AG08396 (cell line): ENCODE data around the gene ANKRD24.
"Not testable (repeated sequence)": the region's sequence is repeated elsewhere in the genome, so short reads cannot be mapped to it uniquely, and the experiment has no call there.

Experiments
- DNase-seq: peaks from one replicate; pipeline ENCODE4 v3.0.0; 2012; ENCODE audit warnings: low spot score, mixed read lengths

ANKRD24 gene

DNA sequence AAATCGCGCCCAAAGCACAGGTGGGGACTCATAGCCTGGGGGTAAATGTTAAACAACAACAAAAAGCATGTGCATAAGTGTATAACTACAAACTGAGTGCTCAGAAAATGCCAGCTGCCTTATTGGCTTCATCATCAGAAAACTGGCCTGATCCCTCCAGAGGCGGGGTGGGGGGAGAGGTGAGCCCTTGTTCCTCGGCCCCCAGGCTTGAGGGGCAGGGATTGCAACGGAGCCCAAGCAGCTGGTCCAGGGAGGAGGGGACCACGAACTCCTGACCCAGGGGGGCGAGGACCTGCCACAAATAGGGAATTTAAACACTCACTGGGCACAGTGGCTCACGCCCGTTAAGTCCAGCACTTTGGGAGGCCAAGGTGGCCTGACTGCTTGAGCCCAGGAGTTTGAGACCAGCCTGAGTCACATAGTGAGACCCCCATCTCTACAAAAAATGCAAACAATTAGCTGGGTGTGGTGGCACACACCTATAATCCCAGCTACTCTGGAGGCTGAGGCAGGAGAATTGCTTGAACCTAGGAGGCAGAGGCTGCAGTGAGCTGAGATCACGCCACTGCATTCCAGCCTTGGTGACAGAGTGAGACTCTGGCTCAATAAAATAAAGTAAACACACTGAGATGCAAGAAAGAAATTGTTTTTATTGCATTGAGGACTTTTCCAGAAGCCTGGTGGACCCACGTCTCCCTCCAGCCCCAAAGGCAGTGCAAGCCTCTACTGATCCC, 8.8 kb upstream of the ANKRD24 start:
- DNase-seq: no peak

DNA sequence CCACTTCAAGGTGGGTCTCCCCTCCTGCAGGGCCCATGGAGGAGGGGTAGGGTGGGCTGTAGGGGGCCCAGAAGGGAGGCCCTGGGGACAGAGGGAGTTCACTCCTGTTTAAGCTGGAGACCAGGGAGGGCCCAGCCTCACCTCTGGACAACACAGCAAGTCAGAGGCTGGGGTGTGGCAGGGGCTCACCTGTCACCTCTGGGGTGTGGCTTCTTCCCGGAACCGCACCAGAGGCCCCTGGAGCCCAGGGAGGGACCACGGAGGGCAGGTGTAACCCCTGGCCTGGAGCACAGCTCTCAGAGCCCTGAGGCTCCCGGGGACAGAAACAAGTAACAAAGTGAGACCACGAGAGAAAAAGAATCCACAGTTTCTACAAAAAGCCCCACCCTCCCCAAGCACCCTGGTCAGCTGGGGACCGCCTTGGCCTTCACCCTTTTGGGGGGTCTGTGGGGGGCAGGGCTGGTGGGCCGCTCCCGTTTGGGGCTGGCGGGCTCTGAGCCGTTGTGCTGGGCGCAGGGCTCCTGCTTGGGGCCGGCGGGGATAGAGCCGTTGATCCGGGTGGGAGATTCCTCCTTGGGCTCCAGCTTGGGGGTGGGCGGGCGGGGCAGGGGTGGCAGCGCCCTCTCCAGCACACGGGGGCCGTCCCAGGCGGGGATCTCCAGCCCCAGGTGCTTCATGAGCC, 8.1 kb upstream of the ANKRD24 start:
- DNase-seq: no peak

DNA sequence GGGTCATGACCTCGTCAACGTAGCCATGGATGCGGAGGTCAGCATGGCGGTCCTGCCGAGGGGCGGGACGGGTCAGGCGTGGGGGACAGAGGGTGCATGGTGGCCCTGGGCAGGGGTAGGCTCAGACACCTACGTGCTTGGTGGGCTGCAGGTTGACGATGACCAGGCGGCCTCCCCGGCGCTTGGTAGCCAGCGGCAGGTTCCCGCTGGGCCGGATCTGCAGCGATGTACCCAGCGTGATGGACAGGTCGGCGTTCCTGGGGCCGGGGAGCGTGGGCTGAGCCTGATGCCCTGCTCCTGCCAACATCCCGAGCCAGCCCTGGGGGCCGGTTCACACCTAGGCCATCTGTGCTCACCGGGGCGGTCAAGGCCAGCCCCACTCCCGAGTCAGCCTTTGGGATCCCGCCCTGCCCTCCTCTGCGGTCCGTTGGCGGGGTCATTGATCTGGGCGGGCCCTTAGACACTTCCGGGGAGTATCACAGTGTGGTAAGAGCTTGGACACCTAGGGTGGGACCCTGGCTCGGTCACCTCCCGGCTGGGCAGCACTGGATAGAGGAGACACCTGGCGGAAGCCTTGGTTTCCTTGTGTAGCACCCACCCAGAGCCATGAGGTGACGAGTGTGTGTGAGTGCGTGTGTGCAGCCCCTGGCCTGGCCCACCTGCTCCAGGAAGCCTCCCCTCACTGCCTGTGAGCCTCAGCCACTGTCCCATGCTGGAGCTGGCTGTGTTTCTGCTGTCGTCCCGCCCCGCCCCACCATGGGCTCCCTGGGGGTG, 7.4 kb upstream of the ANKRD24 start:
- no peak for DNase-seq

DNA sequence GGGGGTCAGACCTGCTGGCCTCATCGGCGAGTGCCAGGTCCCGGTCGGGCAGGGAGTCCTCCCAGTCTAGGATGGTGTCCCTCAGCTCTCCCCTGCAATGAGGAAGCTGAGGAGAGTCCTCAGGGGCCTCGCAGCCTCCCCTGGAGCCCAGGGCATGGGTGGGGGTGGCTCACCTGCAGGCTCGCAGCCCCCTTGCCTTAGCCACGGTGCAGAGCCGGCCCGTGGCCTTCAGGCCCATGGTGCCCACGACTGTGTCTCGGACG, 6.9 kb upstream of the ANKRD24 start:
- no peak for DNase-seq

DNA sequence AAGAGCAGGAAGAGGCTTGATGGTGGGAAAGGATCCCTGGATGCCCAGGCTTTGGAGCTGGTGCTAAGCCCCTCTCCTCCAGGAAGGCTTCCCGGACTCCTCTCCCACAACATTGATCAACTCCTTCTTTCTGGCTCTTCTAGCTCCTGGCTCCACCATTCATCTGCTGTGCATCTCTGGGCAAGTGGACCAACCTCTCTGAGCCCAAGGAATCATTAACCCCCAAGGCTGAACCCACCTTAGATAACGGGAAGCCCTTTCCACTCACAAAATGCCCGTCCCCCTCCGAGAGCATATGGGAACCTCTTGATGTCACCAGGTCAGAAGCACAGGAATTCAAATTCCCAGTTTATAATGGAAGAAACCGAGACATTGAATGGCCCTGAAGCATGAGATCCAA, 5.3 kb upstream of the ANKRD24 start:
- no peak for DNase-seq

DNA sequence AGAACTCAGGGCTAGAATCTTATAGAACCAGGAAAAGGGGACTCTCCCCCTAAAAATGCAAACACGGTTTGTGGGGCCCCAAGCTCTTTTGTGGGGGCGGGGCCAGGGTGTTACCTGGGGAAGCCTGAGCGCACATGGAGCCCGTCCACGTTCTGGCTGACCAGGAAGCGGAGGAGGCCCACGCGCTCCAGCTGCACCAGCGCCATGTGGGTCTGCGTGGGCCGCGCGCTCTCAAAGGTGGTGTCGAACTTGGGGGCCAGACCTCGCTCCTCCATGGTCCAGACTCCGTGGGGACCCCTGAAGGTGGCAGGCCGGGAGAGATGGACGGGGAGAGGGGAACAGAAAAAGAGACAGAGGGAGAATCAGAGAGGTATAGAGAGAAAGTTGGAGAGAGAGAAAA, 3.5 kb upstream of the ANKRD24 start:
- no peak for DNase-seq

DNA sequence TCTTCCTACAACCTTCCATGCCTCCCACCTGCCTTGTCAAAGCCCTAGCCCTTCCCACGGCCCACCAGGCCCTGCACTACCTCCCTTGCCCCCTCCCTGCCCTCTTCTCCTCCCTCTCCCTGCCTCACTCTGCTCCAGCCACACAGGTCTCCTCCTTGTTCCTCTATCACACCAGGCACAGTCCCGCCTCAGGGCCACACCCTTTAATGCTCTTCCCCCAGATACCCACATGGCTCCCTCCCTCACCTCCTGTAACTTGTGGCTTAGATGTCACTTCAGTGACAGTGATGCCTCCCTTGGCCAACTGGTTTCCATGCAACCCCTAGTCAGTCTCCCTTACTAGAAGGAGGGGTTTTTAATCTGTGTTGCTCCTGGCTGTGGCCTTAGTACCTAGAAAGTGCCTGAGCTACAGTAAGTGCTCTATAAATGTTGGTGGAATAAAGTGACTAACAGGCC, 1.4 kb upstream of the ANKRD24 start:
- DNase-seq: no peak

DNA sequence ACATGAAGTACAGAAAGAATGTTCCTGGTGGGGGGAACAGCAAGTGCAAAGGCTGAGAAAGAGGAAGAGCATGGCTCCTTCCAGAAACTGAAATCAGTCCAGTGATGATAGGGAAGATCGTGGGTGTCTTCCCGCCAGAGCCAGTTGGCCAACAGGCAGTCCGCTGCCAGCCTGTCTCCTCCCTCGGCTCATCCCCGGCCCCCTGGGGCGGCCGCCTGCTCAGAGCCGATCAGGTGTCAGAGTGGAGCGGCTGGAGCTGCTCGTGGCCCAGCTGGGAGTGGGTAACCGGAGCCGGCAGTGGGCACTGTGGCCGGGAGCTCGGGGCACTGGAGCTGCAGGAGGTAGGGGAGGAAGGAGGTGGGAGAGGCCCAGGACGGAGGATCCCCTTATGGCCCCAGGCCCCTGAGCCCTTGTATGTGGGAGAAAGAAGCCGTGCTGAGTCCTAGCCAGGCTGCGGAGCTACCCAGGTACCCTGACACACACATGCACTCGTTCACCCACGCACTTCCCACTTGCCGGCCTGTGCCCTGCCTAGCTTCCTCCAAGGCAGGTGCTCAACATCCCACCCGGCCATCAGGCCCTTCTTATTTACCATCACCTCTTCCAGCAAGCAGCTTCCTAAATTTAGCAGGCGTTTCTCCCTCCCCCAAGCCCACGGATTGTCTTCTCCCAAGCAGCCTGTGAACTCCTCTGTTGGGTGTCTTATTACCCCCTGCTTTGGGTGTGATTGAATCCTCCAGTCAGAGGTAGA, 1.7 kb downstream of the ANKRD24 start:
- no peak for DNase-seq

DNA sequence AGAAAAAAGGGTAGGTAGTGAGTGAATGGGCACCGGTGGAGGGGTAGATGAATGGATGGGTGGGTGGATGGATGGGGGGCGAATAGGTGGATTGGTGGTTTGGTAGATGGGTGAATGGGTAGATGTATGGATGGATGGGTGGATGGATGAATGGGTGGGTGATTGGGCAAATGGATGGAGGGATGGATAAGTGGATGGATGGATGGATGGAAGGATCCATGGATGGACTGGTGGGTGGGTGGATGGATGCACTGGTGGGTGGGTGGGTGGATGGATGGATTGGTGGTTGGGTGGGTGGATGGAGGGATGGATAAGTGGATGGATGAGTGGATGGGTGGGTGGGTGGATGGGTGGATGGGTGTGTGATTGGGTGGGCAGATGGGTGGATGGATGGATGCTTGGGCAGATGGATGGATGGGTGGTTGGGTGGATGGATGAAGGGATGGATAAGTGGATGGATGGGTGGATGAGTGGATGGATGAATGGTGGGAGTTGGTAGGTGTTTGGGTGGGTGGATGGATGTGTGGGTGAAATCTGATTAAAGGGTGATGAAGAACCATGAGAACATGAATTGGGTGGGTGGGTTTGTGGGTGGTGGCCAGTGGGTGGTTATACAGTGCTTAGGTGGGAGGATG, 2.3 kb downstream of the ANKRD24 start:
- no peak for DNase-seq

DNA sequence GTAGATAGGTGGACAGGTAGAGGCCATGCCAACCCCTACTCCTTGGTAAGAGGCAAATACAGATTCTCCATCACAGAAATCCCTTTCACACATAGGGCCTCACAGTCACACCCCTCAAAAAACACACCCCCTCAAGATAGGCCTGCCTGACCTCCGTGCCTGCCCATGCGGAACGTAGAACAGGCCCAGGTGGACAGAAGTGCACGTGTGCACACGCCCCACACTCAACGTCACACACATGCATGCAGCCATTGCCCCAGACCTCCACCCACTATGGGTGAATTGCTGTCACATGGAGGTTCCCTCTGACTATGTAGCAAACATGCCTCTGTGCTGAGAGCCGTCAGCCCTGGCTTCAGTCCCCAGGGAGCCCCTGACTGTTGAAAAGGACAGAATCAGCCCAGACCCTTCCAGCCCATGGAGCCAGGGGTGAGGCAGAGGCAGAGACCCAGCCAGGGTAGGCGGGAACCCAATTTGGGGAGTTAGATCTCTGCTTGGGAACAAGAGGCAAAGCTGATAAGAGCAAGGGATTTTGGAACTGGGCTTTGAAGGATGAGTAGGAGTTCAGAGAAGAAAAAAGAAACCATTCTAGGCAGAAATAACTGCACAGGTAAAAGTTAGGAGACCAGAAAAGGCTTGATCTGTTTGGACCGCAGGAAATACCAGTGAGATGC, 3.1 kb downstream of the ANKRD24 start:
- no peak for DNase-seq

DNA sequence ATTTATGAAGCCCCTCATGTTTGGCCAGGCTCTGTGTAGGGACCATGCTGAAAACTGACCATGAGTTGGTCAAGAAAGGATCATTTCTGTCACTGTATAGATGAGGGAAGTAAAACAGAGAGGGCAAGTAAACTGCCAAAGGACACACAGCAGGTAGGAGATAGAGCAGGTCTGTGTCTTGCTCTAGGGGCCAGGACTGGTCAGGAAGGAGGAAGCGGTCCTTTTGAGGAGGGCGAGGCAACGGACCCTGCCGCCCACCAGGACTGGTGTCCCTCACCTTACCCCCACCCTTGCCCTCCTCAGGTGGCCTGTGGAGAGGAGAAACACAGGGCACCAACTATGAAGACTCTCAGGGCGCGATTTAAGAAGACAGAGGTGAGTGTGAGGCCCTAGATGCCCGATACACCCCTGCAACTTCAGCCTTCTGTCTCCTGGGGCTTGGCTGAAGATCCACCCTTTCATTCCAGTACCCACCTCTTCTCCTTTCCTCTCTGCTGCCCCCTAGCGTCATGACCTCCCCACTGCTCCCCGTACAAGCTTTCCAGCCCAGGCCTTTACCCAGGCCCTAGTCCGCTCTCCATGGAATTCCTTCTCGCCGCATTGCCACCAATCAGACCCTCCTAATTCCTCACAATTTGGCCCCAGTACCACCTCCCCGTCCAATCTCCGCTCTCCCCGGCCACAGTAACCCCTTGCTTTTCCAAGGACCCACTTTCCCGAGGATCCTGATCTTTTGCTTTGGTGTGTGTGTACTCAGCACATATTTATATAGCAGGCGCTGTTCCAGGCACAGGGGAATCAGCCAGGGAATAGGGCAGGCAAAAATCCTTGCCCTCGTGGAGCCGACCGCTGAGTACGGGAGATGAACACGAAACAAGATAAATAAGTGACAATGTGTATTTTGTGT, 3.9 kb downstream of the ANKRD24 start:
- DNase-seq: peak; percentile 89

DNA sequence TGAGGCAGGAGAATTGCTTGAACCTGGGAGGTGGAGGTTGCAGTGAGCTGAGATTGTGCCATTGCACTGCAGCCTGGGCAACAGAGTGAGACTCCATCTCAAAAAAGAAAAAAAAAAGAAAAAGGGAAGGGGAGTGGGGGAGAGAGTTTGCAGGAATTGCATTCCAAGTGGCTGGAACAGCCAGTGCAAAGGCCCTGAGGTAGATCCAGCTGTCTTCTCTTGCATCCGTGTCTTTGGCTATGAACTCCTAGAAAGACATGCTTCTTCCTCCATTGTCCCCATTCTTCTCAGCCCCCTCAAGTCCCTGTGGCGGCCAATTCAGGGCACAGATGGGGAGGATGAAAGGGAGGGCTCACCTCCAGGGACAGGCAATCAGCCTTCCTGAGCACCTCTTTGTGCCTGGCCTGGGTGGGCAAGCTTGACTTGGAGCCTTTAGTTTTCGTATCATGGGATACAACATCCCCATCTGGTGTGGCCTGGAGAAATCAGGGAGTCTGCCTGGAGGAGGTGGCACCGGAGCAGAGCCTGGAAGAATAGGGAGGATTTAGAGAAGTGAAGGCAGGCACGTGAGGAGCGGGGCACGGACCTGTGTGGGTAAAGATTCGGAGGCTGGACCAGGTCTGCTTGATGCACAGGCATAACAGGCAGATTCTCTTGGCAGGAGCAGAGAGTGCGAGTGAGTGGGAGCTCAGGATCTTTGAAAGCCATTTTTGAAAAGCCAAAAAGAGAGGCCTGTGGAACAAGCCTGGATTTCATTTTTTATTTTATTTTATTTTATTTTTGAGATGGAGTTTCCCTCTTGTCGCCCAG, 5.0 kb downstream of the ANKRD24 start:
- no peak for DNase-seq

DNA sequence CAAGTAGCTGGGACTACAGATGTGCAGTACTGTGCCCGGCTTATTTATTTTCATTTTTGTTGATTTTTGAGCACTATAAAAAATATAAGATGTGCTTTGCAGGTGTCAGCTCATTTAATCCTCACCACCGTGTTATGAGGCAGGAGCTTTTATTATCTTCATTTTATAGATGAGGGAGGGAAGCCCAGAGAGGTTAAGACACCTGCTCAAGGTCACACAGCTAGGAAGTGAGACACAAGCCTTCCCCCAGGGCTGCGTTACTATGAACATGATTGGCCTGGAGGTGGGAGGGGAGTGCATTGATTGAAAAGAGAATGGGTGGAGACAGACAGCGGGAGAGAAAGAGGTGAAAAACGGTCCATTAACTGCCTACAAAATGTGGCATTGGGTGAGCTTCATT, 7.2 kb downstream of the ANKRD24 start:
- no peak for DNase-seq

DNA sequence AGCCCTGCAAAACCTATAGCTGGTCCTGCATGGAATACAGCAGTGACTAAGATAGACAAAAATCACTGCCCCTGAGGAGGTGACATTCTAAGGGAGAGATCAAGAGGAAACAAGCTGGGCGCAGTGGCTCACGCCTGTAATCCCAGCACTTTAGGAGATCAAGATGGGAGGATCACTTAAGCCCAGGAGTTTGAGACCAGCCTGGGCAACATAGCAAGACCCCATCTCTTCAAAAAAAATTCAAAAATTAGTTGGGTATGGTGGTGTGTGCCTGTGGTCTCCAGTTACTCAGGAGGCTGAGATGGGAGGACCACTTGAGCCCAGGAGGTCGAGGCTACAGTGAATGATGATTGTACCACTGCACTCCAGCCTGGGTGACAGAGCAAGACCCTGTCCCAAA, 10.0 kb downstream of the ANKRD24 start:
- DNase-seq: not testable (repeated sequence)

DNA sequence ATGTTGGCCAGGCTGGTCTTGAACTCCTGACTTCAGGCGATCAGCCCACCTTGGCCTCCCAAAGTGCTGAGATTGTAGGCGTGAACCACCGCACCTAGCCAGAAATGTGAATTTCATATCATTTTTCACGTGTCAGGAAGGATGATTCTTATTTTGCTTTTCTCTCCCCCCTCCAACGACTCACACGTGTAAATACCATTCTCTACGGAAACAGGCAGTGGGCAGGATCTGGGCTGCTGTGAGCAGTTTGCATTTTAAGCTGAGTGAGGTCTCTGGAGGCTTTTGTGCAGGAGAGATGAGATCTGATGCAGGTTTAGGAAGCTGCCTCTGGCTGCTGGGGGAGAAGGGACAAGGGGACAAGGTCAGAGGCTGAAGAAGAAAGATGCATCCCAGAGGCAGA, 11.9 kb downstream of the ANKRD24 start:
- DNase-seq: no peak

DNA sequence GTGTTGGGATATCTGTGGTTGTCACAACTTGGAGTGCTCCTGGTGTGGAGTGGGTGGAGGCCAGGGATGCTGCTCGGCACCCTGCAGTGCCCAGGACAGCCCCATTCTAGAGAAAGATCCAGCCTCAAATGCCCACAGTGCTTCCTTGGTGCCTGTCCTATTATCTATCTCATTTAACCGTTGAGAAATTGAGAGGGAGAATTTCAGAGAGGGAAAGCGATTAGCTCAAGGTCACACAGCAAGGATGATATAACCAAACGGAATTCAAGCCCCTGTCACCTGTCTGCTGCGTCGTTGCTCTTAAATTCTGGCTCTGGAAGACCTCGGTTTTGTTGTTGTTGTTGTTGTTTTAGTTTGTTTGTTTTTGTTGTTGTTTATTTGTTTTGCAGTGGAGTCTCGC, 13.5 kb downstream of the ANKRD24 start:
- DNase-seq: no peak

DNA sequence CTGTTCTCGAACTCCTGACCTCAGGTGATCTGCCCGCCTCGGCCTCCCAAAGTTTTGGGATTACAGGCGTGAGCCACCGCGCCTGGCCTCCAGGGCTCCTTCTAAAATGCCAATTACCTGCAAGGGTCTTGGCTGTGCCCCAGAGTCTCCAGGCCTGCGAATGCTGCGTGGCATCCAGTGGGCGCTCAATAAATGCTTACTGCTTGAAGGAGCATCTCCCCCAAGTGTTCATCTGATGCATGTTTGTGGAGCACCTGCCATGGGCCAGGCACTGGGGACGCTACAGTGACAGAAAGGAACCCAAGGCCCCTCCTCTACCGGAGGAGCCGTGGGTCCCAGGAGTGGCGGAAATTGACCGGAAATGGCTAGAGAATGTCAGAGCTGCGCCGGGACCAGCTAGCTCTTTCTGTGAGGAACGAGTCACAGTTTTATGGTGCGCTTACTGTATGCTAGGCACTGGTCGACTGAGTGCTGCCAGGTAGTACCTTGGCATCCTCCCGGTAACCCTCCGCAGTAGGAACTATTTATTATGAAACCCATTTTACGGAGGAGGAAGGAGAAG, 14.2 kb downstream of the ANKRD24 start:
- DNase-seq: no peak

DNA sequence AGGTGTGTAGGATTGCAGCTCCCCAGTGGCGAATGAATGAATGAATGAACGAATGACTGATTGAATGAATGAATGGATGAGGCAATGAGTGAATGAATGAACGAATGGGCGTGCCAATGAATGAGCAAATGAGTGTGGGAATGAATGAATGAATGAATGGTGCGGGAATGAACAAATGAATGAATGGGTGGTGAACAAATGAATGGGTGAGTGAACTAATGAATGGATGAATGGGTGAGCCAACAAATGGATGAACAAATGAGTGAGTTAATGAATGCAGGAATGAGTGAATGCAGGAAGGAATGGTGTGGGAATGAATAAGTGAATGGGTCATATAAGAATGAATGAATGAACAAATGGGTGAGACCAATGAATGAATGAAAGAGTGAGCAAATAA, 14.7 kb downstream of the ANKRD24 start:
- no peak for DNase-seq
